ENCODE results near the gene SSR1.
A peak's percentile ranks its signal among the peaks of the same experiment; 100 is the strongest.

SSR1 gene

DNA sequence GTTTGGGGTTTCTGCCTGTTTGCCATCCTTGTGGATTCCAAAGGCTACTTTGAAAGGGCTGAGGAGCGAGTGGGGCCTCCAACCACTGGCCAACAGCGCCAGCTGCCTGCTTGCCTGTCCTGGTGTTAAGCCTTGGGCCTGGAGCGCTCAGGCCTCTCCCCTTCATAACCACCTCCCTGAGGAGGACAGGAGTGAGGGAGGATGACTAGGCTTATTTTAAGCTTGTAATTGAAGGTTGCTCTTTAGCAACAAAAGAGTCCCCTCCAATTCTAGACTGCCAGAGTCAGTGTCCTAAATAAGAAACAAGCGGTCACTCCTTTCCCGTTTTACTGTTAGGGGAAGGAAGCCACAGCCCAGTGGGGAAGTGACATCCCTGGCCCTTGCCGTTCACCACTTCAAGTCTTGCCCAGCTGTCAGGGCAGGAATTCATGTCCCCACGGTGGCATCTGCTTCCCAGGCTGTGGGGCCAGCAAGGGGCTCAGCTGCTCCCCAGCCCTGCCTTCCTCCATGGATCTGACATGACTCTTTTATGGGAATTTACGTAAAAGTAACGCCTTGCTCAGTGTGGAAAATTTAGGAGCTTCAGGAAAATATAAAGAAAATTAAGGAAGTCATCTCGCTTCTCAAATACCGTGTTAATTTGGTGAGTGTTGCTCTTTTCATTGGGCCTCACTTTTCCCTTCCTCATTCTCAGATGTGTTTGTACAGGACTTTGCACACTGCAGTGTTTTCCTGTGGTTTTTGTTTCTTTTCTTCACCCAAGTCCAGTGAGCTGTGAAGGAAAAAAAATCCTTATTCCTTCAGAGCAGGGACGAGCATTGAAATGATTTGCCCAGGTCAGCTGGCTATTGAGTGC is 57.8 kb downstream of the SSR1 start:
- no peak overlapping the region for H3K27ac ChIP-seq
- no peak for DNase-seq
- TF ChIP-seq, protein P1, sequence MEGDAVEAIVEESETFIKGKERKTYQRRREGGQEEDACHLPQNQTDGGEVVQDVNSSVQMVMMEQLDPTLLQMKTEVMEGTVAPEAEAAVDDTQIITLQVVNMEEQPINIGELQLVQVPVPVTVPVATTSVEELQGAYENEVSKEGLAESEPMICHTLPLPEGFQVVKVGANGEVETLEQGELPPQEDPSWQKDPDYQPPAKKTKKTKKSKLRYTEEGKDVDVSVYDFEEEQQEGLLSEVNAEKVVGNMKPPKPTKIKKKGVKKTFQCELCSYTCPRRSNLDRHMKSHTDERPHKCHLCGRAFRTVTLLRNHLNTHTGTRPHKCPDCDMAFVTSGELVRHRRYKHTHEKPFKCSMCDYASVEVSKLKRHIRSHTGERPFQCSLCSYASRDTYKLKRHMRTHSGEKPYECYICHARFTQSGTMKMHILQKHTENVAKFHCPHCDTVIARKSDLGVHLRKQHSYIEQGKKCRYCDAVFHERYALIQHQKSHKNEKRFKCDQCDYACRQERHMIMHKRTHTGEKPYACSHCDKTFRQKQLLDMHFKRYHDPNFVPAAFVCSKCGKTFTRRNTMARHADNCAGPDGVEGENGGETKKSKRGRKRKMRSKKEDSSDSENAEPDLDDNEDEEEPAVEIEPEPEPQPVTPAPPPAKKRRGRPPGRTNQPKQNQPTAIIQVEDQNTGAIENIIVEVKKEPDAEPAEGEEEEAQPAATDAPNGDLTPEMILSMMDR (IDR thresholded peaks at IDR 0.05; ENCODE audit: low read depth, low read length) = peak; percentile 12; the same call in 1 of the 2 replicates
- H3K27me3 ChIP-seq (ENCODE audit: insufficient read depth, low read depth, severe bottlenecking) = no peaks in the 10 kb centered on the region
- H3K36me3 ChIP-seq = peaks cover 16% of the 10 kb centered on the region
- peaks cover 15% of the 10 kb centered on the region for H3K9me3 ChIP-seq (ENCODE audit: severe bottlenecking)
- H3K4me3 ChIP-seq (ENCODE audit: low read depth, low read length) = no peak overlapping the region

DNA sequence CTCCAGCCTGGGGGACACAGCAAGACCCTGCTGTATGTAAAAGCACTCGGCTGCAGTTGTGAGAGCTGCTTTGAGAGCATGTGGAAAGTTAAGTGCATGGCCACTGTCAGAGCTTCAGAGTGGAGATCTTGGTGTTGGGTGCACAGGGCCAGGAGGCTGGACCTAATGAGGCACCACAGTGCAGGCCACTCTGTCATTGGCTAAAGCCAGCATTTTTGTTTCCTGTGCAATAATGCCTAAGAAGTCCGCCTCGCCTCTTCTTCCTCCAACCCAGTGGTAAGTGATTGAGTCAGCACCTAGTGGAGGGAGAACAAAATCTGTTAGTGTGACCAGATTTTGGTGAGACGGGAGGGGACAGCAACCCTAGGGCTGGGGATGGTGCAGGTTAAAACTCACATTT is 60.6 kb downstream of the SSR1 start:
- Histone ChIP-seq H3K27ac (no peak overlapping the region), H3K36me3 (peaks cover 38% of the 10 kb centered on the region), H3K9me3 (ENCODE audit: severe bottlenecking) (peaks cover 15% of the 10 kb centered on the region), H3K4me3 (ENCODE audit: low read depth, low read length) (no peak overlapping the region), H3K27me3 (ENCODE audit: insufficient read depth, low read depth, severe bottlenecking) (no peaks in the 10 kb centered on the region)
- DNase-seq = no peak
- TF ChIP-seq, protein P1 (IDR thresholded peaks at IDR 0.05; ENCODE audit: low read depth, low read length) = no peak

- Histone ChIP-seq H3K27ac (no peak overlapping the region), H3K9me3 (ENCODE audit: severe bottlenecking) (peaks cover 13% of the 10 kb centered on the region), H3K27me3 (ENCODE audit: insufficient read depth, low read depth, severe bottlenecking) (no peaks in the 10 kb centered on the region), H3K36me3 (peaks cover 45% of the 10 kb centered on the region), H3K4me3 (ENCODE audit: low read depth, low read length) (no peak overlapping the region)
- DNase-seq = no peak
- TF ChIP-seq, protein P1 (IDR thresholded peaks at IDR 0.05; ENCODE audit: low read depth, low read length) = no peak
Measured at GRCh38 chr6:7251646-7252260, 61.2 kb downstream of the SSR1 start.

DNA sequence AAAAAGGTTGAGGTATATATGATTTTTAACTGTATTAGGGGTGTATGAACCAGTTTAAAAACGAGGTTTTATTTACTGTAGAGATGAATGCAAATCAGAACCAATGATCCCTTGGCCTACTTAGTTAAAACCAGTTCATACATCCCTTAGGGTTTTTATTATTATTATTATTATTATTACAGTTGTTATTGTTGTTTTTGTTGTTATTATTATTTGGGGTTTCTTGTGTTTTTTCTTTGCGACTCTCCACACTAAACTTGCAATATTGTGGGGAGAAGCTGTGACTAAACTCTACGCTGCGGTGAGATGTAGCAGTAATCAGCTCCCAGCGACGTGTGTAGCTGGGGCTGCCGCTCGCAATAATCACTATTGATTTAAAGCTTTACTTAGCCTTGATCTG is 62.2 kb downstream of the SSR1 start:
- no peak overlapping the region for H3K4me3 ChIP-seq (ENCODE audit: low read depth, low read length)
- H3K27me3 ChIP-seq (ENCODE audit: insufficient read depth, low read depth, severe bottlenecking) = no peaks in the 10 kb centered on the region
- H3K9me3 ChIP-seq (ENCODE audit: severe bottlenecking) = peaks cover 4% of the 10 kb centered on the region
- H3K27ac ChIP-seq = peak overlapping the region; percentile 9; the same call in 1 of the 2 replicates
- DNase-seq = no peak
- TF ChIP-seq, protein P1 (IDR thresholded peaks at IDR 0.05; ENCODE audit: low read depth, low read length) = no peak
- H3K36me3 ChIP-seq = peaks cover 53% of the 10 kb centered on the region

DNA sequence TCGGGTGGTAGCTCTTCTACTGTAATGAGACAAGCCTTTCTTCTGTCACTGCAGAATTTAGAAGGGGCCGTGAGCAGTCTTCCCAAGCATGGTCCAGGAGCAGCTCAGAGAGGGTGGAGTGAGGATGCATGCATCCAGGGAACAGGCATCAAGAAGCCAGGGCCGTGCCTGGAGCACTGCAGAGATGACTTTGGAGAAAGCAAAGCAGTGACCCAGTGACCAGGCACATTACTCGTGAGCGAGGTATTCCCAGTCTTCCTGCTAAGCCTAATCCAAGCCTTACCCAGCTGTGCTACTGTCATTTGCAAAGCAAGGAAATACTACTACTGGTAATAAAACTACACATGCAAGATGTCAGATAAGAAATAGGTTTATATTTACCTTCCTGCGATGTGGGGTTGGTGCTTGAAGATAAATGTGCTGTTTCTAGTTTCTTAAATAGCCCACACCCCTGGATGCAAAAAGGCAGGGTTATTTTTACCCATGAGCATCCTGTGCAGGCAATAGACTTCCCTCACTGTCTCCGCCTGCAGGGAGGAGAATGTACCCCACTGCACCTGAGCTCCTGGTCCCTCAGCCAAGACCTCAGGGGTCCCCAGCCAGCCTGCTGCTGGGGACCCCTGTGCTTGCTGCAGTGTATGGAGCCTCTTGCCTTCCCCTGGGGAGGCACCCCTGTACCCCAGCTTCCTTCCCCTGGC is 62.9 kb downstream of the SSR1 start:
- Histone ChIP-seq H3K9me3 (ENCODE audit: severe bottlenecking) (no peaks in the 10 kb centered on the region), H3K36me3 (peaks cover 59% of the 10 kb centered on the region), H3K27ac (peak overlapping the region; percentile 9), H3K4me3 (ENCODE audit: low read depth, low read length) (no peak overlapping the region), H3K27me3 (ENCODE audit: insufficient read depth, low read depth, severe bottlenecking) (no peaks in the 10 kb centered on the region)
- TF ChIP-seq, protein P1 (IDR thresholded peaks at IDR 0.05; ENCODE audit: low read depth, low read length) = peak; percentile 38; the same call in 1 of the 2 replicates
- peak; percentile 53 for DNase-seq
